RWPE1 (cell line): Measurements from ENCODE around the gene HYLS1.
"Not testable (repeated sequence)": the region's sequence is repeated elsewhere in the genome, so short reads cannot be mapped to it uniquely, and the experiment has no call there.

Experiments used
- CTCF ChIA-PET: fragments of 350-600 bp; sonication (Branson Sonifier 250); formaldehyde crosslinking; extraction: SDS; loops from one replicate; lab custom pipeline; 2021; lab: Yijun Ruan, JAX
- POLR2A ChIA-PET: fragments of 400-600 bp; formaldehyde crosslinking; extraction: SDS; loops from one replicate; lab custom pipeline; 2020; ENCODE audit warnings: antibody characterized with exemption; ENCODE audit not compliant: low non-redundant PET; lab: Yijun Ruan, JAX
- DNase-seq: peaks from one replicate; pipeline ENCODE4 v3.0.0; 2012; ENCODE audit warnings: low spot score
- H3K27ac ChIP-seq: fragments of 450-650 bp; 2 replicates; pipeline ENCODE4 v1.5.1; 2017
- TF ChIP-seq, protein P1 (sequence below): fragments of 450-650 bp; conservative IDR thresholded peaks from 2 replicates; pipeline ENCODE4 v1.5.1; 2017; ENCODE audit warnings: low read depth, mild to moderate bottlenecking

HYLS1 gene

DNA sequence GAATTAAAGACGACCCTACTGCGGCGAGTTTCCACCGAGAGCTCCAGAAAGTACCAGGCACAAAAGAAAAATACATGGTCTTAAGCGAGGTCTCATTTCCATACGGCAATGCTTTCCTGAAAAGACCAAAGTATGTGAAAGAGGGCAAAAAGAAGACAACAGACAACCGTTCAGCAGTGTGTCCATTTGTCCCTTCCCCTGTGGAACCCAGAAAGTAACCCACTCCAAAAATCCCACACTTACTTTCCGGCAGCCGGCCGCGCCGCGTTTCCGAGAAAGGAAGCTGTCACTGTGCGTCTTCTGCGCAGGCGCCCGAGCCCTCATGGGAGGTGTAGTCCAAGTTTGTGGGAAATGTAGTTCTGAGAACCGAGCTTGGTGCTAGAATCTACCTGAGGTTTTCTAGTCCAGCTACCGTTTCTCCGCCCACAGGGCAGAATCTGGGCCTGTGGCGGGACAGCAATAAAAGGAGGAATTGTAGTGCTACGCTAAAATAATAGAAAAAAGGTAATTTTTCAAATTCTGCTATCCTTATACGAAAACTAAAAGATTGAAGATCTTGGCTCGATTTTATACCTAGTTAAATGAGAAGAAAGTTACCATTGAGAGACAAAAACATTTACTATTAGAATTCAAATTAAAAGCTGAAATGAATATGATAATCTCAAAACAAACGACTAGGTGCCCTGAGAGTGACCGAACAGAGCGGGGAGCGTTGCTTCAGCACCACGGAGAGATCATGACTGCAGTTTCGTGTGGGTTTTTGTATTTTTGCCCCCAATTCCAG lies 15.7 kb downstream of the HYLS1 start, which contains the start of gene PUS3:
TSS of gene PUS3 (minus strand) at position 280 of the 784 bp plus-strand sequence. CDS start 6,922 bp downstream, outside the sequence.
- peak within 1 kb of the TSS; percentile 50 for H3K27ac ChIP-seq
- peak; percentile 89 for DNase-seq
- TF ChIP-seq, protein P1, sequence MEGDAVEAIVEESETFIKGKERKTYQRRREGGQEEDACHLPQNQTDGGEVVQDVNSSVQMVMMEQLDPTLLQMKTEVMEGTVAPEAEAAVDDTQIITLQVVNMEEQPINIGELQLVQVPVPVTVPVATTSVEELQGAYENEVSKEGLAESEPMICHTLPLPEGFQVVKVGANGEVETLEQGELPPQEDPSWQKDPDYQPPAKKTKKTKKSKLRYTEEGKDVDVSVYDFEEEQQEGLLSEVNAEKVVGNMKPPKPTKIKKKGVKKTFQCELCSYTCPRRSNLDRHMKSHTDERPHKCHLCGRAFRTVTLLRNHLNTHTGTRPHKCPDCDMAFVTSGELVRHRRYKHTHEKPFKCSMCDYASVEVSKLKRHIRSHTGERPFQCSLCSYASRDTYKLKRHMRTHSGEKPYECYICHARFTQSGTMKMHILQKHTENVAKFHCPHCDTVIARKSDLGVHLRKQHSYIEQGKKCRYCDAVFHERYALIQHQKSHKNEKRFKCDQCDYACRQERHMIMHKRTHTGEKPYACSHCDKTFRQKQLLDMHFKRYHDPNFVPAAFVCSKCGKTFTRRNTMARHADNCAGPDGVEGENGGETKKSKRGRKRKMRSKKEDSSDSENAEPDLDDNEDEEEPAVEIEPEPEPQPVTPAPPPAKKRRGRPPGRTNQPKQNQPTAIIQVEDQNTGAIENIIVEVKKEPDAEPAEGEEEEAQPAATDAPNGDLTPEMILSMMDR: no peak
- ChIA-PET POLR2A (interaction anchor here (0.7 to 1.3 kb wide), 3 partner anchors 10 to 309 kb away, joined by 3 to 4 read pairs (median 4); partner anchors contain the start of genes FAM118B and HYLS1), CTCF (interaction anchor here (0.7 to 0.8 kb wide), 2 partner anchors 15 to 20 kb away, joined by 3 to 4 read pairs; no protein-coding TSS in a partner anchor)

DNA sequence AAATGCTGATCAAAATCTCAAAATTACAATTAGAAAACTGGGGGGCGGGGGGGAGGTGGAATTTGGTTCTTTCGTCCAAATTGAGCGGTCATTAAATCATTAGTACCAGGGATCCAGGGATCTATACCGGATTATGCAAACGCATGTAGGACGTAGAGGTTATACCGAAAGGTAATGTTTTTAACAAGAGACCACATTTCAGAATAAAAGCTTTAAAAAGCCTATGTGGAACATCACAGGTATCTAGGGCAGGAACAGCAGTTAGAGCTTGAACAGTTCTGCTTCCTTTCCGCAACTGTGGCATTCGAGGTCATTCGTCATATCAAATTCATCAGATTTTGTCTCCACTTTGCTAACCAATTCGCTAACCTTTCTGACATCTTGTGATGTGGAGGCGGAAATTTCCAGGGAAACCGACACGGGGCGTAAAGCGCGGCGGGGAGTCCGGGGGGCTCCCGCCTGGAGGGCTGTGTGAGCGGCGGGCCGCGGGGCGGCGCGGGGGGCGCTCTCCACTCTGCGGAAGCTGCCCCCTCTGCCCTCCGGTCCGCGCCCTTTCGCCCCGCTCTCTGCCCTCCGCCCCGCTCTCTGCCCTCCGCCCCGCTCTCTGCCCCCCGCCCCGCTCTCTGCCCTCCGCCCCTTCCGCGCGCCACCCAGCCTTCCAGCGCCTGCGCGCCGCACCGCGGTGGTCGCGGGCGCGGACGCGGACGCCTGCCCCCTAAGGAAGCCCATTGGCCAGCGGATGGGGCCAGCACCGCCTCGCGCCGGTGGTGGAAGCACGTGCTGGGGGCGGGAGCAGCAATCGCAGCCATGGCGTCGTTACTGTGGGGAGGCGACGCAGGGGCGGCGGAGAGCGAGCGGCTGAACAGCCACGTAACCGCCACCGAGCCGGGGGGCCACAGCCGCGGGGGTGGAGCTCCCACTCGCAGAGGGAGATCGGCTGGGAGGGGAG lies 16.5 kb downstream of the HYLS1 start, which contains the start of gene DDX25:
TSS of gene DDX25 (plus strand) at position 798 of the 949 bp plus-strand sequence. CDS start at position 808, 10 bp downstream.
- DNase-seq: no peak
- TF ChIP-seq, protein P1: no peak
- H3K27ac ChIP-seq: no peak within 1 kb of the TSS
- CTCF ChIA-PET: interaction anchor here (0.7 kb wide), 1 partner anchor 16 kb away, joined by 3 read pairs; no protein-coding TSS in a partner anchor
- POLR2A ChIA-PET: interaction anchor here (0.7 to 1.3 kb wide), 2 partner anchors 9 to 308 kb away, joined by 3 to 4 read pairs; partner anchors contain the start of gene FAM118B

DNA sequence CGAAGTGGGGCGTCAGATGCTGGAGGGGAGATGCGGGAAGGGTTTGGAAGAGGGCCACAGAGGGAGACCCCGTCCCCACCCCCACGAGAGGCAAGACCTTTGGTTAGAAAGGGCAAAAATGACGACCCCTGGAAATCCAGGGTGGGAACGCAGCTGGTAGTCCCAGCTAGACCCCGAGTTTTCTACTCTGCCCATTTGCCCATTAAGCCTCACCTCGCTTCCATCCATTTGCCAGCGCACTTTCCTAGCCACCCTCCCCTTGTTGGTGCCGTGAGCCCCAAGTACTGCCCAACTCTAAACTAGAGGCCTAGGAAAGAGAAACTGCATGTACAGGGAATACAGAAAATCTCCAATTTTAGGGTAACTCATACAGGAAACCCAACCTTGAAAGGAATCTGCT lies 17.2 kb downstream of the HYLS1 start:
- ChIA-PET POLR2A (no interaction called here), CTCF (no interaction called here)
- TF ChIP-seq, protein P1: no peak
- H3K27ac ChIP-seq: no peak overlapping the region
- DNase-seq: no peak

DNA sequence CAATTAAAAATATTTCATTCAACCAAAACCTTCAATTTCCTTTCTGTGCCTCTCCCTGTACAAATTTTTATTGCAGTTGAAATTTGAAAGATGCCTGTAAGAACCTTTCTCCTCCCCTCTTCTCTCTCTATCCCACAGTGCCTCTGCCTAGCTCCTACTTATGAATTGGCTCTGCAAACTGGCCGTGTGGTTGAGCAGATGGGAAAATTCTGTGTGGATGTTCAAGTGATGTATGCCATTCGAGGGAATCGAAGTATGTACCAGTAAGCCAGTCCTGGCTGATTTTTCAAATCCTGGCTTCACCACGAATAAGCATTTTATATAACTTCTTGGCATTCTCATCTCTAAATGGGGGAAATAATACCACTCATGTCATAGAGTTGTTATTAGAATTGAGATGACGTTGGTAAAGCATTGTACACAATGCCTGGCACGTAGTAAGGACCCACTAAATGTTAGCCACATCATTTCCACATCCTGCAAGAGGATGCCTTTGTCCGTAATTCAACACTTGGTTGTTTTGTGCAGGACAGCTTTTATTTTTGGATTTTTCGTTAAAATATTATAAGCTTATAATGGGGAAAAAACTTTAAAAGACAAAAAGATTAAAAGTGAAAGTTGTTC lies 22.9 kb downstream of the HYLS1 start:
- POLR2A ChIA-PET: no interaction called here

DNA sequence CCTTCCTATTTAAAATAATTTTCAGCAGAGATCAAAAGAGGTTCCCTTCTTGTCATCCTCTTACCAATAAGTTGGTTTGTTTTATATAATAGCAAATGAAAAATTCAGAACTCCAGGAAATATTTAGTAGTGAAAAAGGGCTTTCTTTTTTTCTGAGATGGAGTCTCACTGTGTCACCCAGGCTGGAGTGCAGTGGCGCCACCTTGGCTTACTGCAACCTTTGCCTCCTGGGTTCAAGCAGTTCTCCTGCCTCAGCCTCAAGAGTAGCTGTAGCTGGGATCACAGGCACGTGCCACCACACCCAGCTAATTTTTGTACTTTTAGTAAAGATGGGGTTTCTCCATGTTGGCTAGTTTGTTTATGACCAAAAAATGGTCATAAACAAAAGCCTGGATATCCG lies 27.1 kb downstream of the HYLS1 start:
- H3K27ac ChIP-seq, POLR2A ChIA-PET, DNase-seq, CTCF ChIA-PET: not testable (repeated sequence)

More for the DNA sequence above, 22.9 kb downstream of the HYLS1 start:
- TF ChIP-seq, protein P1: no peak
- H3K27ac ChIP-seq: no peak overlapping the region
- CTCF ChIA-PET: interaction anchor here (0.6 to 0.7 kb wide), 2 partner anchors 11 to 281 kb away, joined by 3 to 4 read pairs; no protein-coding TSS in a partner anchor
- no peak for DNase-seq

- CTCF ChIA-PET: interaction anchor here (0.6 to 1.1 kb wide), 2 partner anchors 11 to 145 kb away, joined by 3 to 4 read pairs; no protein-coding TSS in a partner anchor
- TF ChIP-seq, protein P1: no peak
Measured at GRCh38 chr11:125916683-125917347, 29.3 kb downstream of the HYLS1 start.

More at GRCh38 chr11:125916683-125917347, 29.3 kb downstream of the HYLS1 start:
- DNase-seq: no peak
- POLR2A ChIA-PET: no interaction called here
- H3K27ac ChIP-seq: no peak overlapping the region
